ENCODE measurements around the gene PGM5.
"Not testable (repeated sequence)": the region's sequence is repeated elsewhere in the genome, so short reads cannot be mapped to it uniquely, and the experiment has no call there.

Gene PGM5

DNA sequence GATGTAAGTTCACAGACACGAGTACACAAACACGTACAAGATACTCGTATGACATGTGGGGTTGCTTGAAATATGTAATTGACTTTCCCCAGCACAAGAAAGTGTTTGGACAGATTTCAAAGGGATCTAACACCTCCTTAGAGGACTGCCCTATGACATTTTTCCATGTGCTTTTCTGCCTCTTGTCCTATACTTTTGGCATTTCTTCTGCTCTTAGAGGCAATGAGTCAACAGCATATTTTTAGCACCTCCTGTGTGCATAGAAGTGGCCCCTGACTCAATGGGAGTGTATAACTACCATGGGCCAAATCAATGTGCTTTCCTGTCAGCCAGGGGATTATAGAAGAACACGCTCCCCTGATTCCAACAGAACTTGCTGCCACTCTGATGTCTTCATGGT lies 4.7 kb upstream of the PGM5 start:
- H3K4me3 Mint-ChIP-seq, H3K27ac Mint-ChIP-seq, H3K9me3 Mint-ChIP-seq, H3K4me1 Mint-ChIP-seq, H3K27me3 Mint-ChIP-seq, H3K36me3 Mint-ChIP-seq: not testable (repeated sequence)

DNA sequence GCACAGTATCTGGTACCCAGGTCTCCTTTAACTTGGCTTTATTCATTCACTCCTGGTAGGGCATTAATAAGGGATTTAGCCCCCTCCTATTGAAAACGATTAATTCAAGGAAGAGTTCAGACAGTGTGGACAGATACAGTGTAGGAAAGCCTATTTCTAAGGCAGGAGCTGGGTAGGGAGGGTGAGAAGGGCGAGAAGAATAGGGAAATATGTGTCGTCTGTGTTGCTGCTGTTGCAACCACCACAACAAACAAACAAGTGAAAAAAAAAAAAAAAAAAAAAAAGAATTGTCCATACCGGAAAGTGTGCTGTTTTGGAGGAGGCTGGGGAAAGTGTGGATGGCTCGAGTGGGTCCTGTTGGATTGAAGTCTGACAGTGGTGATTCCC lies 425 bp upstream of the PGM5 start:
- not testable (repeated sequence) for H3K4me1 Mint-ChIP-seq, H3K36me3 Mint-ChIP-seq, H3K9me3 Mint-ChIP-seq
- H3K27me3 Mint-ChIP-seq = peaks cover 13% of the 10 kb centered on the region
- H3K27ac Mint-ChIP-seq = peak overlapping the region; percentile 69
- peak overlapping the region; percentile 6 for H3K4me3 Mint-ChIP-seq

DNA sequence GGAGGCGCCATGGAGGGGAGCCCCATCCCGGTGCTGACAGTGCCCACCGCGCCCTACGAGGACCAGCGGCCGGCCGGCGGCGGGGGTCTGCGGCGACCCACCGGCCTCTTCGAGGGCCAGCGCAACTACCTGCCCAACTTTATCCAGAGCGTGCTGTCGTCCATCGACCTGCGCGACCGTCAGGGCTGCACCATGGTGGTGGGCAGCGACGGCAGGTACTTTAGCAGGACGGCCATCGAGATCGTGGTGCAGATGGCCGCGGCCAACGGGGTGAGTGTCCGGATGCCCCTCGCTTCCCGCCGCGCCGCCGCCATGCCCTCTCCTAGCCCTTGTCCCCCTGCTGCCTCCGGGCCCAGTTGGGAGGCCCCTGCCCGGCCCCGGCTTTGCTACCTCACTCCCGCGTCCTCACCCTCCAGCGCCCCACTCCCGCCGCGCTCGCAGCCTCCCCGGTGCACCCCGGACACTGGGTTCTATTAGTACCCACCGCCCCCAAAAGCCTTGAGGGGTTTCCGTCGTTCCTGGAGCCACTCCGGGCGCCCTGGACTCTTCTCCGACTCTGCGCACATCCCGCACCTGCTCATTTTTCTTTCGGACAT lies 806 bp downstream of the PGM5 start:
- H3K9me3 Mint-ChIP-seq, H3K27ac Mint-ChIP-seq, H3K36me3 Mint-ChIP-seq, H3K4me1 Mint-ChIP-seq: not testable (repeated sequence)
- H3K27me3 Mint-ChIP-seq = peaks cover 13% of the 10 kb centered on the region
- H3K4me3 Mint-ChIP-seq = peak overlapping the region; percentile 47

DNA sequence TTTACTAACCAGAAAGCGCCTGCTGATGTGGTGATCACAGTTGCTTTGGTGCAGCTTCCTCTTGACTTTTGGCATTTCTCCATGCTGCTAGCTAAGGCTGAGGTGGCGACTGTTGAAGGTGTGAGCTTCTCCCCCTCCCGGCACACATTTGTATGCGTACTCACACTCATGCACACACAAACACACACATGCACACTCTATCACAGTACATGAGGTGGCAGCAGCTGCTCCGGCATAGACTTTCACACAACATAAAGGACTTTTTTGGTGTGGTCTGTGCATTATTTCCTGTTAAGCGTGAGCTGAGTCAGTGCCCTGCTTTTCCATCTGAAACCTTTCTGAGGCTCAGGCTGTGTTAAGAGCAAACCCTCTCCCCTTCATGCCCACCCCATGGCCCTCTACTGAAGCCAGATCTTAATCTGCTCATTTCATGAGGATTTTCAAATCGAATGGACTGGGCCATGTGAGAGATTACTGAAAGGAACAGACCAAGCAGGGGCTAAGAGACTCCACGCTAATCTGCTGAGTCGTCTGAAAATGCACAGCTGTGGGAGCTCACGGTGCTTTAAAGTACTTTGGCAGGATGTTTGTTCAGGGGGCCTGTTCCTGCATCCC lies 10.6 kb downstream of the PGM5 start:
- not testable (repeated sequence) for H3K27me3 Mint-ChIP-seq, H3K4me1 Mint-ChIP-seq, H3K36me3 Mint-ChIP-seq, H3K4me3 Mint-ChIP-seq, H3K9me3 Mint-ChIP-seq, H3K27ac Mint-ChIP-seq

DNA sequence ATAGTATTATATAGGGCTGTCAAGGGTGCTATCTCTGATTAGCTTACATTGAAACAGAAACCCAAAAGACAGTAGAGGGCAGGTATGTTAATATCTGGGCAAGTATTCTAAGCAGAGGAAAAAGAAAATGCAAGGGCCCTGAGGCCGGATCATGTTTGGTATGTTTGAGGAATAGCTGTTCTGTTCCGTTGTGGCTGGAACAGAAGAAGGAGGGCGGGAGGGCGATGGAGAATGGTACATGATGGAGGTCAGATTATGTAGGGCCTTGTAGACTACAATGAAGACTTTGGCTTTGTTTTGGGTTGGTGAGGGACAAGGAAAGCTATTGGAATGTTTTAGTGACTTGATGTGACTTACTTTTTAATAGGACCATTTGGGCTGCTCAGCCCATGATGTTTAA lies 19.4 kb downstream of the PGM5 start:
- not testable (repeated sequence) for H3K4me3 Mint-ChIP-seq, H3K36me3 Mint-ChIP-seq, H3K4me1 Mint-ChIP-seq, H3K9me3 Mint-ChIP-seq, H3K27me3 Mint-ChIP-seq, H3K27ac Mint-ChIP-seq

DNA sequence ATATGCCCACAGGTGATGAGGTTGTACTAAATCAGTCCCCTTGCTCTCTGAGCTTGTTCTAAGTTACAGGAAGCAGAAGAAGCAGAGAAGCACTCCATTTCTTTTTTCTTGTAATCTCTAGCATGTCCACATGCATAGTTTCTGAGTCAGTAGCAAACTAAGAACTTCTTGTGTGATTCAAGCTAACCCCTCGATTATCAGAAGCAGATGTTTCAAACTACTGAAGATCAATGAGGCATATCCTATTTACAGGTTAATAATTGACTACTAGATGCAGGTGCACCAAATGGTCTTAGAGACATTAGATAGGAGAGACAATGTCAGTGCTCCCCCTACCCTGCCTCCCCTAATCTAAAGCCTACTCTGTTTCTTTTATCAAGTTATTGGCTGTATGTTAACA lies 21.3 kb downstream of the PGM5 start:
- H3K27ac Mint-ChIP-seq, H3K27me3 Mint-ChIP-seq, H3K4me1 Mint-ChIP-seq, H3K4me3 Mint-ChIP-seq, H3K9me3 Mint-ChIP-seq, H3K36me3 Mint-ChIP-seq: not testable (repeated sequence)

DNA sequence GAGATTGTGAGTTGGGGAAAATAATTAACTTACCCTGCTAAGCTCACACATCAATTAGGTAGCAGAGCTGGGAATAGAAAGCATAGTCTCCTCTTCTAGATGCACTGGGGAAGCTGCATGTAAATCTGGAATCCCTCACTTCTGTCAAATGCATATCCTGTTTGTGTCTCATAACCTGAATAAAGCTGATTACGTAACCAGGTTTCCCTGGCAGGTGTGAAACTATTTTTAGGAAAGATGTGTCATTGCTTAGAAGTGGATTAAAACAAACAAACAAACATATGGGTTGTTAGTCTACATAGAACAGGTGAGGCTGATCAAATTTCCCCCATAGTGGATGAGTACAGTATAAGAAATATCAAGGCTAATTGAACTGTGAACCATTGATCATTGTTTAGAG lies 27.5 kb downstream of the PGM5 start:
- H3K4me3 Mint-ChIP-seq, H3K4me1 Mint-ChIP-seq, H3K36me3 Mint-ChIP-seq, H3K27ac Mint-ChIP-seq, H3K27me3 Mint-ChIP-seq, H3K9me3 Mint-ChIP-seq: not testable (repeated sequence)

DNA sequence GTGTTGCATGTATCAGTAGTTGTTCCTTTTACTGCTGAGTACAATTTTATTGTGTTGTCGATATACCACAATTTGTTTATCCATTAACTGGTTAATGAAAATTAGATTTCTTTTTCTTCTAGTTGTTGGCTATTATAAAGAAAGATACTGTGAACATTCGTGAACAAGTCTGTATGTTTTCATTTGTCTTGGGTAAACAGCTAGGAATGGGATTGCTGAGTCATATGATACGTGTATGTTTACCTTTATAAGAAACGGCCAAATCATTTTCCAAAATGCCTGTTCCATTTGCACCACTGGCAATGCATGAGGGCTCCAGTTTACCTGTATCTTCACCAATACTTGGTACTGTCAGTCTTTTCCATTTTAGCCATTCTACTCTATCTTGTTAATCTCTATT lies 33.1 kb downstream of the PGM5 start:
- not testable (repeated sequence) for H3K4me1 Mint-ChIP-seq, H3K36me3 Mint-ChIP-seq, H3K9me3 Mint-ChIP-seq, H3K4me3 Mint-ChIP-seq, H3K27ac Mint-ChIP-seq, H3K27me3 Mint-ChIP-seq

DNA sequence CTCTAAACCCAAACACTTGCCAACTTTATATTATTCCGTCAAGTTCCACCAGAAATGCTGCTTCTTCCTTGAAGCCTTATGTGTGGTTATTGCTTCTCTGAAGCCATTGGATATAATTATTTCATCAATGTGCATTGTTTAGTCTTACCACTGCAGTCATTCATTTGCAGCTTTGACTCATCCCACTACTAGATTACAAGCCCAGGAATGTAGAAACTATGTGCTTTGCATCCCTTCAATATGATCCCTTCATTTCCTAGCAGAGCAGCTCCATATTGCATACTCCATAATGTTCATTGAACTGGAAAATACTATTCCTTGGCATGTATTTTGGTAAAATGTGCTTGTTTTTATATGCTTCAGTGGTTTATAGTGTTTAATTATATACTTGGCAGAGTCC lies 34.3 kb downstream of the PGM5 start:
- not testable (repeated sequence) for H3K27me3 Mint-ChIP-seq, H3K36me3 Mint-ChIP-seq, H3K9me3 Mint-ChIP-seq, H3K27ac Mint-ChIP-seq, H3K4me3 Mint-ChIP-seq, H3K4me1 Mint-ChIP-seq

DNA sequence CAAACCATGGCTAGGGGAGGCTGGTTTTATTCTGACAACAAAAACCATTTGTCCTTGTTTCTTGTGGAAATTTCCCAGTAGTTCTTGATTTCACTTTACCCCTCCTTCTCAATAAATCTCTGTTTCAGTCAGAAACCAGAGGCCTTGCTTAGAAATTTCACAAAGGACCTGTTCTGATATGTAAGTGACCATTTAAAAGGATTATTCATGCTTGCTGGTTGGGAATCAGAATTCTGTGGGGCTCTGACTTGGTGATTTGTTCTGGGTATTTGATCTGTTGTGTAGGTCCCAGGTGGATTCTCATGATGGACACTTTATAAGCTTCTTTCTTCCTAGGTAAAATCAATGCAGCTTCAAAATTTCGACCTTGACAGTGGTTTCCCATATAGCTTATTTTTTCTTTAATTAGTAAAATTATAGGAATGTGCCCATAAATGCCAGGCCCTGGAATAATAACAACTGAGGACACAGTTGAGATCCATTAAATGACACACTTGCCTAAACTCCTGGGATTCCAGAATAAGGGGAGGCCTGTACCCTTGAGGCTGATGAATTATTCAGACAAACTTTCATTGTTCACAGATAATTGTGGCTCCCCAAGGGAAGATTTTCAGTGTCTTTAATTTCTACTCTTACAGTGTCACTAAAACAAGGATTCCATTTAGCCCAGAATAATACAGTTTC lies 40.1 kb downstream of the PGM5 start:
- H3K9me3 Mint-ChIP-seq, H3K27ac Mint-ChIP-seq, H3K36me3 Mint-ChIP-seq, H3K4me3 Mint-ChIP-seq, H3K27me3 Mint-ChIP-seq, H3K4me1 Mint-ChIP-seq: not testable (repeated sequence)

DNA sequence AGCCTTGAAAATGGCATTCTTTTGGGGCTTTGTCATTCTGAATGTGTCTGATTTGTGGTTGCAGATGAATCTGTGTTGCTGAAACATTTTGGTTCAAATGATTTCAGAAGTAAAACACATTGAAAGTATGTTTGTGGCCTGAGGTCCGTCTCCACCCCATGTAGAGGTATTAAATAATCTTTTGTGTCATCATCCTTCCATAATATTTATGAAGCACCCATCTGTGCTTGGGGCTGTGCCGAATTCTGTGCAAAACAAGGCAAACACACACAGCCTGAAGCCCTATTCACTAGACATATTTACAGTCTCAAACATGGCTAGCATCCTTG lies 40.6 kb downstream of the PGM5 start:
- H3K4me3 Mint-ChIP-seq, H3K27me3 Mint-ChIP-seq, H3K36me3 Mint-ChIP-seq, H3K4me1 Mint-ChIP-seq, H3K9me3 Mint-ChIP-seq, H3K27ac Mint-ChIP-seq: not testable (repeated sequence)

DNA sequence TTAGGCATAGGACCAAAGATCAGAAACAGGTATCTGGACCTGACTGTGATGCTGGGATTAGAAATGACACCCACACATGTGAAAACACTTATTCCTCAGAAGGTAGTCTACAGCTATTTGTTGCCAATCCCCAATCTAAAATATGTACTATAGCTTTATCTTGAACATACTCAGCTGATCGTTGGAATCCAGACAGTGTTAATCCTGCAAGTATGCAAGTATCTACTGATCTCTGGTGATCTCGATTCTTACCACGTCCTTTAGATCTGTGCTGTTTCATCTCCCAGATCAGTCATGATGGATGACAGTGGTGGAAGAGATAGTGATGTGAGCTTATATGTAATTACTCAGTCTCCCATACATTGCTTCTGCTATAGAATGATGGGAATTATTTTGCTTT lies 41.4 kb downstream of the PGM5 start:
- H3K4me3 Mint-ChIP-seq, H3K9me3 Mint-ChIP-seq, H3K27me3 Mint-ChIP-seq, H3K36me3 Mint-ChIP-seq, H3K27ac Mint-ChIP-seq, H3K4me1 Mint-ChIP-seq: not testable (repeated sequence)

DNA sequence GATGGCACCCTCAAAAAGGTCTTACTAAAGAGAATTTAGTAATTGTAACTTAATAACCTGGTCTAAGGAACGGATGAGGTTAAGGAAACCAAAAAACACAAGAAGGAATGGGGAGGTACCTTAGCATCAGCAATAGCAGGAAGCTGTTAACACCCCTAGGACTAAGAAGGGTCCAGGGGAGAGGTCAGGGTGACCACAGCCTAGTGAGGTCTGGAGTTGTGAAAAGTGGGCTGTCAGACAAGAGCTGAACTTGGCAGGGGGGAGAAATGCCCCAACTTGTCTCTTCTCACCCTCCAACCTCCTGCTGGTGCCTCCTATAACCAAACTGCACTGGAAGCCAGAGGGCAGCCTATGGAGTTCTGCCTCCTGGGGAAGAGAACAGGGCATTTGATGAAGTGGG lies 41.9 kb downstream of the PGM5 start:
- not testable (repeated sequence) for H3K4me3 Mint-ChIP-seq, H3K27me3 Mint-ChIP-seq, H3K4me1 Mint-ChIP-seq, H3K9me3 Mint-ChIP-seq, H3K27ac Mint-ChIP-seq, H3K36me3 Mint-ChIP-seq

DNA sequence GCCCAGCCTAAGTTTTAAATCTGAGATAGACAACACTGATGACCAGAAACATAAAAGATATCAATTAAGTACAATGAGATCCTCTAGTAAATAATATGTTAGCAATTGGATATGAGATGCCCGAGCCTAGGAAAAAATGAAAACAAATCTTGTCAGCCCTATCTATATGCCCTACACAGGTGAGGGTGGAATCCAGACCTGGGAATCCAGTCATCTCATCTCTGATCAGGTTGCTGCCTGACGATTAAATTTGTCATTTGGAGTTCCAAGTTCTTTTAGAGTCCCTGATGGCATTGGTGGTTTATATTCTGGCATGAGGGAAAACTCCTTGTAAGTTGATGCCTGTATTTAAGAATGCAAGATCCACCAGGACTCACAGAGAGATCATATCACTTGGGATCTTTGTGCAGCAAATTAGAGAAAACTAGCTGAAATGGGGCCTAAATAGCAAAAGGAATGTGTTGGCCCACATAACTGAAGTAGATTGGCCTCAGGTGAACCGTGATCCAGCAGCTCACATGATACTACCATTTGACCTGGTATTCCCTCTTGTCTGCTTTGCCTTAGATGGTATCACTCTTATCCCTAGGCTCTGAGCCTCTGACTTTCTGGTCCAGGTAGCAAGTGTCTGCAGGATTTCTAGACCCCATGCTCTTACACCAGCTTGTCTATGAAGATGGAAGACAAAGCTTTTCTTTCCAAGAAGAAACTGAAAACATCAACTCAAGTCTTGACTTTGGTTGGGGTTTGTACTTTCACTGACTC lies 48.2 kb downstream of the PGM5 start:
- H3K27me3 Mint-ChIP-seq, H3K4me3 Mint-ChIP-seq, H3K27ac Mint-ChIP-seq, H3K4me1 Mint-ChIP-seq, H3K36me3 Mint-ChIP-seq, H3K9me3 Mint-ChIP-seq: not testable (repeated sequence)

DNA sequence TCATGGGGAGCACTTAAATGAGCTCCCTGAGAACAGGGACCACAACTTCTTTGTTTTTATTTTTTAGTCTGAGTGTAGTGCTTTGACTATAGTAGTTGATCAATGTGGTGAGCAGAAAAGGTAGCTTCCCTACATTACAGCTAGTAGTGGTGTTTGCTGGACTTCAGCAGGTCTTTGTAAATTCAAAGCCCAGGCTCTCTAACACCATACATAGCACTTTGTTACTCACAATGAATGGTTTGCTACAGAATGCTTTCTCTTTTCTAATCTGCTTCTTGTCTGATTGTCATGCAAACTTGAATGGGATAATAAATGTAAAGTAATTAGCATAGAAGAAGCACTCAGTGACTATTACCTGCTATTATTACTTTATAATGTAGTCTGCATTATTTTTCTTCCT lies 55.5 kb downstream of the PGM5 start:
- H3K36me3 Mint-ChIP-seq, H3K4me1 Mint-ChIP-seq, H3K9me3 Mint-ChIP-seq, H3K27ac Mint-ChIP-seq, H3K27me3 Mint-ChIP-seq, H3K4me3 Mint-ChIP-seq: not testable (repeated sequence)

DNA sequence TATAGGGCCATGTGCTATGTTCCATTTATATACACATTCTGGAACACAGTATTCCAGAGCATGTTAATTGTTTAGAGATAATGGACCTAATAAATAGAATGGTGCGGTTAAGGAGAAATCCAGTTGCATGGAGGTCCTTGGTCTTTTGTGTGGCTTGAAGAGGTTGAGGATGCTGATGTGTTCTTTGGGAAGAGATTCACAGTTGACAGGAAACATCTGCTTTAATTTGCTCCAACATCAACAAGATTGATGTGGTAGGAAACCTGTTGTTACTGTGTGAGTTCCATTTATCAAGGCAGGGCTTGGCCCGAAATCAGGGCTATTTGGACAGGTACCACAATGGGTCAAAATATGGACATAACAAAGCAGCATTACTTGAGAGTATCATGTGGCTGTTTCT lies 56.3 kb downstream of the PGM5 start:
- H3K36me3 Mint-ChIP-seq, H3K4me1 Mint-ChIP-seq, H3K9me3 Mint-ChIP-seq, H3K27me3 Mint-ChIP-seq, H3K4me3 Mint-ChIP-seq, H3K27ac Mint-ChIP-seq: not testable (repeated sequence)

DNA sequence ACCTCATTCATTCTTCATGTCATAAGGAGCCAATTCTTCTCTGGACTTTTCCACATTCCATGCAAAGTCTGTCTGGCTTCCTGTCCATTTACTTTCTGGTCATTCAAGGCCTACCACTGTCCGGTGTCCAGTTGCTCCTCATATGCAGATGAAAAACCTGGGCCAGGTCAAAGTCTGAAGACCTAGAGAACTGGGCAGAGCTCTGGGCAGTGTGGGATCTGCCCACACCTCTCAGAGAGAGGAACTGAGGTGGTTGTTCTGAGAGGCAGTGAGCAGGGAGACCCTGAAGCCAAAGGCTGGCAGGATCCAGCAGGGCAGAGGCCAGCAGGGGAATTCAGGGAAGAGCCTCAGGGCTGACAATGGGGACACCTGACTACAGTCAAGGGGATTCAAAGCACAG lies 58.7 kb downstream of the PGM5 start:
- not testable (repeated sequence) for H3K4me3 Mint-ChIP-seq, H3K27ac Mint-ChIP-seq, H3K4me1 Mint-ChIP-seq, H3K36me3 Mint-ChIP-seq, H3K9me3 Mint-ChIP-seq, H3K27me3 Mint-ChIP-seq

All from activated naive CD4-positive, alpha-beta T cell treated with anti-CD3 and anti-CD28 coated beads, Interleukin-2, amount 50 U/mL, for 24 hours (primary cell).